GM19468 (cell line): Measurements from ENCODE around the gene HCRTR1.

Source experiments
- ATAC-seq: cut with Tn5 transposase; IDR thresholded peaks from one replicate; pipeline ENCODE4 v1.9.1; 2021; ENCODE audit warnings: mild to moderate bottlenecking, moderate library complexity, moderate number of reproducible peaks; ENCODE audit not compliant: unreplicated experiment; ENCODE audit errors: extremely low read depth

The HCRTR1 gene

DNA sequence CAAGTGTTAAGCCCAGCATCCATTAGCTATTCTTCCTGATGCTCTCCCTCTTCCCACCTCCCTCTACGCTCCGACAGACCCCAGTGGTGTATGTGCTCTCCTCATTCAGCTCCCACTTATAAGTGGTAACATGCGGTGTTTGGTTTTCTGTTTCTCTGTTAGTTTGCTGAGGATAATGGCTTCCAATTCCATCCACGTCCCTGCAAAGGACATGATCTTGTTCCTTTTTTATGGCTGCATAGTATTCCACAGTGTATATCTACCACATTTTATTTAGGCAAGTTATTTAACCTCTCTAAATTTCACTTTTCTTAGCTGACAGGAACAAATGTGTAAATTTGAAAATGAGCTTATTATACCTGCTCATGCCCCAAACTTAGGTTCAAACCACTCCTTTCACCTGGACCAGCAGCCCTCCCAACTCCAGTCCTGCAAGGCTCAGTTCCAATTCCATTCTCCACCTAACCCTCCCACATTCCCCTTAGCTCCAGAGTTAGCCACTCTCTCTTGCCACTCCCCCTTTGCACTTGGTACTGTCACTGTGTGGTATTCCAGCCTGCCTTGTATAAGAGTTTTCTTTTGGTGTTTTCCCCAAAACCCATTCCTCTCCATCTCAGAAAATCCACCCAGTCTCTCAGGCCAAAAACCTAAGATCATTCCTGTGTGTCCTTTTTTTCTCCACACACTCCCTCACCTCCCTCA is 28.9 kb downstream of the HCRTR1 start:
- no peak for ATAC-seq

DNA sequence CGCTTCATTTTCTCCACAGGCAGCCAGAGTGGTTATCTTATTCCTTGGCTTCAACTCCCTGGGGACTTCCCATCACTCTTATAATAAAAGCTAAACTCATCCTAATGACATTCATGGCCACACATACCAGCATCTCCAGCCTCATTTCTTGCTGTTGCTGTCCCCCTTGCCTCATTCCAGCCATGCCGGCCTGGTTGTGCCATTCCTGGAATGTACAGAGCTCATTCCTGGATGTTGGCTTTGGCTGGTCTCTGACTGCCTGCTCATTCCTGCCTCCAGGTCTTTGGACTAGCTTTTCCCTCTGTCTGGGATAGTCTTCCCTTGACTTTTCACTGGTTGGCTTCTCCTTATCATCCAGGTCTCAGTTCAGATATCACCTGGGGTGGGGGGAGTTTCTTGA is 29.6 kb downstream of the HCRTR1 start:
- ATAC-seq, result no peak

DNA sequence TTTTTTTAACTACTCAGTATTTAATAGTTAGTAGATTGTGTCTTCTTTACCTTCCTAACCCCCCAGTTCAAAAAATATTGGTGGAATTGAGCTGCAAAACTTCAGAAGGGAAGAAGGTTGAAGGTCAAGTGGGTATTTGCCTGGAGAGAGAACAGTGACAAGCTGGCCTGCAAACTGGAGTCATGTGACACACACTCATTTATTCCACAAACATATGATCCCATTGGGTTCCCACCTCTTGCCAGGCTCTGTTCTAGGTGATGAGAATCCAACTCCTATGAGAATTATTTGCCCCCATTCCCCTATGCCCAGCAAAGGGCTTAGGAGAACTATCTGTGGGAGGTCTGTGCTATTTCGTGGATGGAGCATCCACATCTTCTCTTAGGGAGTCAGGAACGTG is 30.7 kb downstream of the HCRTR1 start:
- ATAC-seq, result no peak

DNA sequence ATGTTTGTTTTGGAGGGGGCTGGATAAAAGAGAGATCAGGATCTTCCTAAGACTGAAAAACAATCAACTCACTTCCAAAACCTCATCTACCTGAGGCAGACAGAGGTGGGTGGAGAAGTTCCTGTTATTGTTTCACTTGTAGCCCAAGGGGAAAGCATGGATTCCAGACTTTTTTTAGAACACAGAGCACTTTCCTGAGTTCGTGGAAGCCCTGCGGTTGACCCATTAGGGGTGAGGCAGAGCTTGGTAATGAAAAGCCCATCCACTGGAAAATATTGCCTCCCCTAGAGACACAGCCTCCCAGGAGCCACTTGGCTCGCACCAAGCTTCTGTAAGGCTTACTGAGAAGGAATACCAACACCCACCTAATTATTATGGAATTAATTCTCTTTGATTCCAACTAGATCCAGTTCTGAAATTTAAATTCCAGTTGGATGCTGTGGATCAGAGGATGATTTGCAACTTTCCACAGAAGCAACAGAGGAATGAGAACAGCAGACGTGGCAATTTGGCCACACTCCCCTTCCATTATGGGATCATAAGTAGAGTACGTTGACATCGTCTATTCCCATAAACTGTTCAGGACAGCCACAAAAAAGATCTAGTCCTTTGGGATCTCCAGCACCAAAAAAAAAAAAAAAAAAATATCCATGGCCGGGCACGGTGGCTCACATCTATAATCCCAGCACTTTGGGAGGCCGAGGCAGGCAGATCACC is 31.3 kb downstream of the HCRTR1 start:
- no peak for ATAC-seq

DNA sequence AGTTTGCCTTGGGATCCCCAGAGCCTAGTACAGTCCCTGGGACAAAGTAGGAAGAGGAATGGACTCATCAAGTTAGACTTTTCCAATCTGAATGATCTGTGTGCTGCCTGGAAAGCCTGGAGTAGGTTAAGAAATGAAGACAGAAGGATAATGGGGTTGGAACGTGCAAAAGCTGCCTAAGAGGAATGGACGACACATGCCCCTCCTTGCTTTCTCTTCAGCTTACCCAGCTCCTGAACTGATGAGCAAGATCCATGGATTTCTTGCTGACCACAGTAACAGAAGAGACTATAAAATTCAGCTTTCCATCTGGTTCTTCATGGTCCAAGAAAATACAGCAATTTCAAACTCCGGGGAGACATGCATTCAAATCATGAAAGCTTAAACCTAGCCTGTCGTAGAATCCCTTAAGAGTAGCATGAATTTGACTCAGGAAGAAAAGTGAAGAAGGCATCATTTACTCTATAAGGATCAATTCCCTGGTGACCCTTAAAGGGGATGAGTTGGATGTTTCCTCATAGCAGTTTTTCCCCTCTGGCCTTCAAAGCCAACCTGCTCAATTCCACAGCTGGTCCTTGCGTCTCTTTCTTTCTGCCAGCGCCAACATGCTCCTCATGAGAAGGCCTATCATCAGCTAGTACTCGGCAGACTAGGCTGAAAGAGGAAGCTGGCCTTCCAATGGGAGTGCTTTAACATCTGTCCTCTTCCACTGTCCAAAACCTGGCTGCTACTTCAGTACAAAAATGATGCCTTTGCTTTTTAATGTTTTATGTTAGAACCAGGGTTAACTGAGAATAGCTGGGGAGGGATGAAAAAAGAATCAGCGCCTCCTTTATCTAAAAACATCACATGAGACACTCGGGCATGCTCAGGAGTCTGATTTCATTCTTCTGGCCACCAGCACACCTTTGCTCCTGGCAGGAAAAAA is 32.9 kb downstream of the HCRTR1 start:
- ATAC-seq, result no peak

DNA sequence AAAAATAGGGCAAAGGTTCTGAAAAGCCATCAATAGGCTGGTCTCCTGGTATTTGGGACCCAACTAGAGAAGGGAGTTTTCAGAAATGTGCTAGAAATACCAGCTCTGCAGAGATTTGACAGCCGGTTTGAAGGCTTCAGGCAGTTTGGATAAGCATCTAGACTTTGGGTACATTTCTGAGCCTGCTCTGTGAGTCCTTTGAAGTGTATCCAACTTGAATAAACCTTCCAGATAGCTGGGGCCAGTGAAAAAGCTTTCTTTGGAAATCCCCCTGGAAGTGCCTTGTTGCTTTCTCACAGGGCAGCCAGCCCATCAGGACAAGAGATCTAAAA is 33.6 kb downstream of the HCRTR1 start:
- no peak for ATAC-seq

DNA sequence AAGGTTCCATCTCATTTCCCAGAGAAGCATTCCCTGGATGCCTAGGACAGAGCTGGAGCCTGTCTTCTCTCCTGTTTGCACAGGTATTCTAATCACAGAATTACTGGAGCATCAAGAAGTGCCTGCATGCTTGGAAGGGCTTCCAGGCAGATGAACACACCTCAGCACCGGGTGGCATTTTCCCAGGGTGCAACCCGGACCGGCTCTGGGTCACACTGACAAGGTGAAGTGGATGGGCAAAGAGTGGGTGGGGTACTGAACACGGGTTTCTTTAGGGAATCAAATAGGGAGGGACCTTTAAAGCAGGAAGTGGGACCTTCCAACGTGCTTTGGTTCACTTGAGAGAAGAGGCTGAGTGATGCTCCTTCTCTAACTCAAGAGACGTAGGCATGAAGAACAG is 34.3 kb downstream of the HCRTR1 start:
- ATAC-seq, result no peak

DNA sequence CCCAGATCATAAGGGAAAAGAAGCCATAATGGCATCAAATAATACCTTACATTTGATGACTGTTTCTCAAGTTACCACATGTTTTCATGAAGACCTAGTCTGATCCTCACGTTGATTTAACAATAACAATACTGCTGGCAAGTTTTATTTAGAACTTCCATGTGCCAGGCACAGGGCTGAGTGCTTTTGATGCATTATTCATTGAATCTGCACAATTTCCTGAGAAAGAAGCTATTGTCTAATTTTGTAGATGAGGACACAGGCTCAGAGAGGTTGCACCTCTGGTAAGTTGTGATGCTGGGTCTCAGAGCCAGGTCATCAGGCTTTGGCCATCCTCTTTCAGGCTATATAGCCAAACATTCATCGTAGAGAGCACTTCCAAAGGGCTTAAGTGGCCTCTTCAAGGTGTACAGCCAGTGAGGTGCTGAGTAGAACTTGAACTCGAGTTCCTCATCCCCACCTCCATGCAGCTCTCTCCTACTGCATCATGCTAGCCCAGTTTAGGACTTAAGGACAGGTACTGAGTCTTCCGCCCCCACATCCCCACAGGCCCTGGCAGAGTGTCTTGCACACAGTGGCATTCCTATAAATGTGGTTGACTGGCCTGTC is 35.5 kb downstream of the HCRTR1 start:
- ATAC-seq, result no peak

DNA sequence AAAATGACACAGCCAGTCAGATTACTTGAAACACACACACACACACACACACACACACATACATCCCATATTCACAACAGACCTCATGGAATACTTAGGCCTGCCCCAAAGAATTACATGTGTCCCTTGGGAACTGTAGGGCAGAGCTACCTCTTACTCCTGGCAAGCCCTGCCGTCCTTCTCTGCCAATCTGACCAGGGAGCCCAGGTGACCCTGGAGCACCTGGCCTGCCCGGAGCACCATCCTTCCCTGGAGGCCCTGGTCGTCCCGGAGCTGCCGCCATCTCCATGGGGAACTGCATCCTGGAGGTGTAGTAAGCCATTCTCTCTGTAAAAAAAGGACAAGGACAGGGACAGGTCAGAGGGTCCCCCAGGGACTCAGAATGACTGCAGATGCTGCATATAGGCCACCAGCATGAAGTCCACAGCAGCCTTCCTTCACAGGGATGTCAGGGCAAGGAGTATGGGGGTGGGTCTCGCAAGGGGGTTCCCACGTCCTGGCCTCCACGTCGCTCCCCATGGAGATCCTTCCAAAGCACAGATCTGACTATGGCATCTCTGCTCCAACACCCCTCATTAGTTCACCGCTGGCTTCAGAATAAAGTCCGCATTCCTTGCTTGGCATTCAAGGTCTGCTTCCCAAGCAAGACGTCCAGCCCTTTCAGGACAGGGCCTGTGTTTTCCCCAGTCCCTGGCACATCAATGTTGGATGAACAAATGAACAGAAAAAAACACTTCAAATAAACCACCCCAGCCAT is 36.4 kb downstream of the HCRTR1 start:
- no peak for ATAC-seq

DNA sequence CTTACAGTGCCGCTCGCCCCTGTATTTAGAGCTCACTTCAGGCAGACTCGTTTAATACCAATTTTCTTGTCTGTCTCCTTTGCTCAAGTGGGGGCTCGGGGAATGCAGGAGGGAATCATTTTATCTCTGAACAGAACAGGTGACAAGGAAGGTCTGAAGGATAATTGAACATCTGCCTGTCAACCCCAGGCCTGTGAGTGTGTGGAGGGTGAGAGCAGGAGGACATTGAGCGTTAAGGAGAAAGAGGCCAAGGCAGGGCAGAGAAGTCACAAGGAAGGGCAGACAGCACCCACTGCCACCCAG is 36.9 kb downstream of the HCRTR1 start:
- no peak for ATAC-seq

DNA sequence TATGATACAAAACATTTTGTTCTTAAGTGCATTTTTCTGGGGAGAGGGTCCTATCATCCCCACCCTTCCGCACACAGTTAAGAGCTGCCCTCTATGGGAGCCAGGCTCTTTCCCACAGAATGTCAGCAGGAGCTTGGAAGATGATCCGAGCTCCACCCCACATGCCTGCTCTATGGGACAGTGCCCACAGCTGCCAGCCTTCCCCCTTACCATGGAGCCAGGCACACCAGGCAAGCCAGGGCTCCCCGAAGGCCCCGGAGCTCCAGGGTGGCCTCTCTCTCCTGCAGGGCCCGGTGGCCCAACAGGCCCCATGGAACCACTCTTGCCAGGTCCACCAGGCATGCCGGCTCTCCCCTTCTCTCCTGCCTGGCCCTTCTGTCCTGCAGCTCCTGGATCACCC is 37.6 kb downstream of the HCRTR1 start:
- ATAC-seq, result no peak

DNA sequence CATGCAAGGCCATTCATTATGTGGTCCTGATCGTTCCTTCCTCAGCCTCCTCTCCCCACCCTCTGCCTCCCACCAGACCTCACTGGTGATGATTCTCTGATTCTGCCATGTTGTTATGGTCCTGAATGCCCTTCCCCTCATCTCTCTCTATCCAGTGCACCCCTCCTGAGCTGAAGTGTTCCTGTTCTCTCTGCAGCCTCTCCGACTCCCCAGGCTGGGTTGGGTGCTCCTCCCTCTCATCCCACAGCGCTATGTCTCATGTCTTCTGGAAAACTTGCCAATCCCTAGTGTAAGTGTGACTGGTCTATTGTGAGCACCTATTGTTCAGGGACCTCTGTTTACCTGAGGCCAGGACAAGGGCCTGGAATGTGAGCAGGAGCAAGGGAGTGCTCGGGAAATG is 38.3 kb downstream of the HCRTR1 start:
- ATAC-seq, result no peak

DNA sequence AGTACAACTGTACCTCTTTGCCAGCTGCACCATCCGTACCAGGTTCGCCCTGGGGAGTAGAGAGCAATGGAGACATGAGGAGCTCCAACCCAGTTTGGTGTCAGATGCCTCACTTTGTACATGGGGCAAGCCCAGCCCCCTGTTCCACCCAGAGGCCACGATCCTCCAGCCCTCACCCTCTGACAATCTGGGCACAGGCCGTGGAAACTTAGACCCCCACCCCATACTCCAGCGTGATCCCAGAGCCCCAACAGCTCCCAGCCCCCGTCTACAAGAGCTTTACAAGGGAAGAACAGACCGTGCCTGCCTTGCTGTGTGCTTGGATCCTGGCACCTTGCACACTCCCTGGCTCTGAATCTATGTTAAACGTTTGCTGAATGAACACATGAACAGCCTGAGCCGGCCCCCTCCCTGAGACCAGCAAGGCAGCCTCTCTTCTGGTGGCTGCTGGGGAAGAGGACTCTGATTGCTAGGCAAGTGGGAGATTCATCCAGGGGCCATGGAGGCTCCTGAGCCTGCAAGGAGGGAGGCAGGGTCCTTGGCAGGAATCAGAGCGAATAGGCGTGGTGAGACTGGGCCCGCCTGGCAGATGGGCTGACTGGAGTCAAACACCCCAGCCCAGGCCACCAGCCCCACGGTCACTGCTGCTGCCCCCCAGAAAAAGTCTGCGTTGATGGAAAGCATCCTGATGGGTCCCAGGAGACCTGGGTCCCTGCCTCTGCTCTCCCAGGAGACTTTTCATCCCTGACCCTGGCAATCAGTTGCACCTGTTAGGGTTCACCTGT is 39.7 kb downstream of the HCRTR1 start:
- no peak for ATAC-seq

DNA sequence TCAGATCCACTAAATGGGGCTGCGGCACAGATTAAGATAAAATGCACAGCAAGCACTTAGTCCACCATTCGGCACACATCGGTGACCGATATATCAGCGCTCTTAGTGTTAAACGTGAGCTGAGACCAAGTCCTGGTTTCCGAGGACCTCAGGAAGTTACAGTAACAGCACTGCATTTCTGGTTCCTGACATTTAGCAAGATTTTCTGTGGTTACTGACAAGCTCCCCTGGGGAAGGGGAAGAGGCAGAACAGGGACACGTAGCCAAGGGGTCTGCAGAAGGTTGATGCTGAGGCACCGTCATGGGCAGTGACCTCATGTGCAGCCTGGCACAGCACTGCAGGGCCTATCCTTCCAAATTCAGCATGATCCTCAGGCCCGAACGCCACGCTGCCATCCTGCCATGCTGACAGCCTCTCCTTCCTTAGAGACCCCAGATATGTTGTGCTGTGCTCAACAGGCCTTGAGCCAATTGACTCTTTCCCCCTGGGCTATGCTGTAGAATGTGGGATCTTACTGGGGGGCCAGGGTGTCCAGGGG is 40.6 kb downstream of the HCRTR1 start:
- ATAC-seq, result no peak

DNA sequence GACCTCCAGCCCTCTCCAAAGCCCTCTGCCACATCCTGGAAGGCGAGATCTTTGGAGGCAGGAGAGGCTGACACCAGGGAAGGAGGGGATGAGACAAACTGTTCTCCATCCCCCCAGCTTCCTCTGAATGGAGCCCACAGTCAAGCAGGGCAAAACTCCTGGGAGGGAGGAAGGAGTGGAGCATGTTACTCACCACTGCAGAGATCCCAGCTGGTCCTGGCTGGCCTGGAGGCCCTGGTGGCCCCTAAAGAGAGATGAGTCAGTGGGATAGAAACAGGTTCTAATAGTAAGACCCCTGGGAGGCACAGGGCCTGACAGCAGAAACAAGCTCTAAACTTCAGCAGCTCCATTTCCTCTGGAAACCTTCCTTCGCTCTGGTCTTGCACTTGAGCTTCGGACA is 41.2 kb downstream of the HCRTR1 start:
- ATAC-seq, result no peak

DNA sequence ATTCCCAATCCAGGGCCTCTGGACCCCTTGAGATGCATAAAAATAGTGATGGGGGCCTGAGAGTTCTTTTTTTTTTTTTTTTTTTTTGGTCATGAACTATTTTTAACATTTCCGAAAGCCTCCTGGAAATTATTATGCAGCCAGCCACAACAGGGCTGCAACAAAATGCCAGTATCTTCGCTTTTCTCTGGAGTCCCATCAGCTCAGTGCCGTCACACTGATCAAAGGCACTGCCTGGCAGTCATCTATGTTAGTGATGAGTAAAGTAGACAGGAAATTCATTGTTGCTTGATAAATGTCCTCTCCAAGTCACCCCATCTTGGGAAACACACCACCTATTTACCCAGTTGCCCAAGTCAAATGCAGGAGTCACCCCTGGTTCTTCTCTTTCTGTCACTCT is 42.4 kb downstream of the HCRTR1 start:
- no peak for ATAC-seq

DNA sequence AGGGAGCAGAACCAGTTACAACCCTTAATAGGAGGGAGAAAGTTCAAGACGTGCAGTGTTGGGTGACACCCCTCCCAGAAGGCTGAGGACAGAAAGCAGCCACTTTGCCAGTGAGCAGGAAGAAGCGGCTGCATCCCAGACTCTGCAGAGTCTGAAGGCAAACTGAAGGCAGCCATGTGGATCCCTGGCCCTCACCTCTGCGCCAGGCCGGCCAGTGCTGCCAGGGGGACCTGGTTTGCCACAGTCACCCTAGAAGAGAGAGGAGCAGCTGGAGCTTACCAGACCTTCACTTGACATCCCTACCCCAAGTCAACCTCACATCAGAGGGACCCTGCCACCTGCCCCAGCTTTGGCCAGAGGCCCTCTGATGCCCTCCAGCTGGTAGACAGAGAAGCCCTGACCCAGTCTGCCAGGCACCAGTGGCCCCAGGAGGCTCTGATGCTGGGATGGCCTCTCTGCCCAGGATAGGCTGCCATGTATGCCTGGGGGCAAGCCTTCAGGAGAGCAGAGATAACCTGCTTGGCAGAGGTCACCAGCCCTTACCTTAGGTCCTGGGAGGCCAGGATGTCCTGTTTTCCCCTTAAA is 43.5 kb downstream of the HCRTR1 start:
- no peak for ATAC-seq

DNA sequence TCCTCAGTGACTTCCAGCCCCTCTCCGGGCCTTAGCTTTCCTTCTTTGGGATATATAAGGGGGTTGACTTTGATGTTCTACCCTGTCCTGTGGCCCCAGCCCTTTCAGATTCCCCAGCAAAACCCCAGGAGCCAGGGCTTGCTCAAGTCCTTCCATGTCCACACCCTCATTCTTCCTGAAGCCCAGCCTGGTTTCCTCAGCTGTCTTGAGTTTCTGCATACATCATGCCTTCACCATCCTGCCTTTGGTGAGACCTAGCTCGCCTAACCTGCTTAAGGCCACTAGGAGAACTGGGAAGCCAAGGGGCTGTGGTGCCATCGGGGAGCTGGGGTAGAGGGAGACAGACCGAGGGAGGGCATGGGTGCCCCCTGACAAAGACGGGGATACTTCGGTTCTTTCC is 44.4 kb downstream of the HCRTR1 start:
- no peak for ATAC-seq

DNA sequence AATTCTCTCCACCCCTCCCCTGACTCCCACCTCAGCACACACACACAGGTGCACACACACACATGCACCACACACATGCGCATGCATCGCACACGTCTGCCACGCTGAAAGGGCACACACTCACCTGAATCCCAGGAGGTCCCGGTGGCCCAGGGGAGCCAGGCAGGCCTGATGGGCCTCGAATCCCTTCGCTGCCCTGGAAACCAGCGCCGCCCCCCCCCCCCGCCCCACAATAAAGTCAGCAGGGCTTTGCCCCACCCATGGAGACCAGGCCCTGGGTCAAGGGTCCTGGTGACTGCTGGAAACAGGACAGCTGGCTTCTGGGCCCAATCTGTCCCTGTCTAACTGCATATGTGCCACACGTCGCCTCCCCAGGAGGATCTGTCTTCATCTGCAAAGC is 45.0 kb downstream of the HCRTR1 start:
- ATAC-seq, result no peak
